Central memory CD8-positive, alpha-beta T cell (primary cell): ENCODE data around the gene CIP2A.

Source experiments
- ATAC-seq: fragments of 150-1000 bp; cut with Tn5 transposase; replicated peaks from 2 replicates; pipeline ENCODE4 v1.10.0; 2022; ENCODE audit warnings: mild to moderate bottlenecking, moderate FRiP score, moderate number of reproducible peaks; ENCODE audit not compliant: poor library complexity, severe bottlenecking; ENCODE audit errors: extremely low read depth
- DNase-seq, 2 donors: peaks; one replicate each; pipeline ENCODE4 v3.0.0; 2021; ENCODE audit warnings: low spot score in 2 of 2
- H3K27ac Mint-ChIP-seq: one replicate; pipeline ENCODE4 v1.8.0; 2022; ENCODE audit warnings: low read depth, mild to moderate bottlenecking, moderate library complexity, mixed read lengths
- H3K27me3 Mint-ChIP-seq: one replicate; pipeline ENCODE4 v1.8.0; 2022; ENCODE audit warnings: mixed read lengths
- H3K36me3 Mint-ChIP-seq: one replicate; pipeline ENCODE4 v1.8.0; 2022; ENCODE audit warnings: mild to moderate bottlenecking, moderate library complexity, mixed read lengths; ENCODE audit not compliant: insufficient read depth
- H3K4me1 Mint-ChIP-seq: one replicate; pipeline ENCODE4 v1.8.0; 2022; ENCODE audit warnings: mixed read lengths
- H3K4me3 Mint-ChIP-seq: one replicate; pipeline ENCODE4 v1.8.0; 2022; ENCODE audit warnings: mild to moderate bottlenecking, moderate library complexity, mixed read lengths
- H3K9me3 Mint-ChIP-seq: one replicate; pipeline ENCODE4 v1.8.0; 2022; ENCODE audit warnings: mixed read lengths

Gene CIP2A

DNA sequence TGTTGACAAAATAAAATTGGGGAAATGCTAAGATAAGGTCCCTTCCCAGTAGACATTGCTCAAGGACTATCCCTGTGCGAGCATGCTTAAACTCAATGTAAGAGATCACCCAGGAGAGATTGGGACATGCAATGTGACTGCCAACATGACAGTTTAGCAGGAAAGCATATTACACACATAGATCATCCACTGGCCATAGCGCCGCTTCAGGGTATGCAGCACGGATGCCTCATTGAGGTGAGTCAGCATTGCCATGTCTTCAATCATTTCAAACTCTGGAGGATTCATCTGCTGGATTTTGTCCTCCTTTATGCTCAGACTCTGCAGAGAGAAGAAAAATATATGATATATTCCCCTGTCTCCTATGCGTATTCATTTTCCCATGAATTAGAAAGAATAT is 87.7 kb downstream of the CIP2A start:
- H3K27me3 Mint-ChIP-seq = no peaks in the 10 kb centered on the region
- H3K36me3 Mint-ChIP-seq = no peaks in the 10 kb centered on the region
- no peaks in the 10 kb centered on the region for H3K4me1 Mint-ChIP-seq
- no peak overlapping the region for H3K4me3 Mint-ChIP-seq
- no peak overlapping the region for H3K27ac Mint-ChIP-seq
- DNase-seq (no peak), ATAC-seq (no peak)
- H3K9me3 Mint-ChIP-seq = peaks cover 6% of the 10 kb centered on the region

DNA sequence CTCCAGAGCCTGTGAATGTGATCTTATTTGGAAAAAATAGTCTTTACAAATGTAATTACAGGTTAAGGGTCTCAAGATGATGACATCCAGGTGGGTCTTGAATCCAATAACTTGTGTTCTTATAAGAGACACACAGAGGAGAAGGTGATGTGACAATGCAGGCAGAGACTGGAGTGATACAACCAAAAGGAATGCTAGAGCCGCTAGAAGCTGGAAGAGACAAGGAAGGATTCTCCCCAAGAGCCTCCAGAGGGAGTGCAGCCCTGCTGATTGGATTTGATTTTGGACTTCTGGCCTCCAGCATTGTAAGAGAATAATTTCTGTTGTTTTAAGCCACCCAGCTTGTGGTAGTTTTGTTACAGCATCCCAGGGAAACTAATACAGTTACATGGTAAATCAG is 88.5 kb downstream of the CIP2A start:
- Mint-ChIP-seq H3K36me3 (no peaks in the 10 kb centered on the region), H3K4me3 (no peak overlapping the region), H3K27ac (no peak overlapping the region), H3K9me3 (peaks cover 6% of the 10 kb centered on the region), H3K27me3 (no peaks in the 10 kb centered on the region), H3K4me1 (no peaks in the 10 kb centered on the region)
- ATAC-seq = no peak
- DNase-seq = no peak
